ENCODE data around the gene ZNF778. TPM values are rescaled to one million over a fixed set of nuclear protein-coding genes. Genes with fewer than 3 reads are reported as not detected.
A peak's percentile ranks its signal among the peaks of the same experiment; 100 is the strongest.
"Not testable (repeated sequence)": the region's sequence is repeated elsewhere in the genome, so short reads cannot be mapped to it uniquely, and the experiment has no call there.

ZNF778 gene
- total RNA-seq, 2 donors from 2014 or later: 5.5 to 8.7 TPM

DNA sequence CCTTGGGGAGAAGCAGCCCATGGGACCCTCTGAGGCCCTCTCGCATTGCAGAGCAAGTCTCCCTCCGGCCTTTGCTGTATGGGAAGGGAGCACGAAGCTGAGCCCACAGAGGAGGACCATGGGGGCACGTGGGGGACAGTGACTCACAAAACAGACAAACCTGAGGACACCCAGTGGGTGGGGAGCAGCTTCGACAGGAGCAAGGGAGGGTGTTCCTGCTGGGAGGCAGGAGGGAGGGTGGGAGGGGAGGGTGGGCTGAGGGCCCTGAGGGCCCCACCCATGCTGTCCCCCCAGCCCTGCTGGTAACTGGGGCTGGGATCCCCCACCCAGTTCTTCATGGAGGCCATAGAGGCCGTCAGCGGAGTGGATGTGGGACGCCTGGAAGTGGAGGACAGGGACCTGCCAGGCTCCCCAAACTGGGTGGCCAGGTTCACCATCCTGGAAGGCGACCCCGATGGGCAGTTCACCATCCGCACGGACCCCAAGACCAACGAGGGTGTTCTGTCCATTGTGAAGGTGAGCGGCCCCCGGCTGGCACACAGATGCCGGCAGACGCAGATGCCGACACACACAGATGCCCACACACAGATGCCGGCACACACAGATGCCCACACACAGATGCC is 29.6 kb upstream of the ZNF778 start:
- Mint-ChIP-seq H3K36me3 (ENCODE audit: low read depth) (no peaks in the 10 kb centered on the region), H3K27ac (no peak overlapping the region), H3K9me3 (no peaks in the 10 kb centered on the region), H3K4me3 (no peak overlapping the region), H3K4me1 (no peaks in the 10 kb centered on the region), H3K27me3 (no peaks in the 10 kb centered on the region)
- ATAC-seq (replicated peaks): peak; percentile 41

DNA sequence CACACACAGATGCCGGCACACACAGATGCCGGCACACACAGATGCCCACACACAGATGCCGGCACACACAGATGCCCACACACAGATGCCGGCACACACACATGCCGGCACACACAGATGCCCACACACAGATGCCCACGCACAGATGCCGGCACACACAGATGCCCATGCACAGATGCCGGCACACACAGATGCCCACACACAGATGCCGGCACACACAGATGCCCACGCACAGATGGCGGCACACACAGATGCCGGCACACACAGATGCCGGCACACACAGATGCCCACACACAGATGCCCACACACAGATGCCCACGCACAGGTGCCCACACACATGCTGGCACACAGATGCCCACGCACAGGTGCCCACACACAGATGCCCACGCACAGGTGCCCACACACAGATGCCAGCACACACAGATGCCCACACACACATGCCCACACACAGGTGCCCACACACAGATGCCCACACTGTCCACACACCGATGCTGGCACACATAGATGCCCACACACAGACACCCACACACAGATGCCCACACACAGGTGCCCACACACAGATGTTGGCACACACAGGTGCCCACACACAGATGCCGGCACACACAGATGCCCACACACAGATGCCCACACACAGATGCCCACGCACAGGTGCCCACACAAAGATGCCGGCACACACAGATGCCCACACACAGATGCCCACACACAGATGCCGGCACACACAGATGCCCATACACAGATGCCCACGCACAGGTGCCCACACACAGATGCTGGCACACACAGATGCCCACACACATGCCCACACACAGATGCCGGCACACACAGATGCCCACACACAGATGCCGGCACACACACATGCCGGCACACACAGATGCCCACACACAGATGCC is 28.8 kb upstream of the ZNF778 start:
- not testable (repeated sequence) for H3K27me3 Mint-ChIP-seq; H3K36me3 Mint-ChIP-seq (ENCODE audit: low read depth); H3K4me1 Mint-ChIP-seq; ATAC-seq (replicated peaks); H3K4me3 Mint-ChIP-seq; H3K9me3 Mint-ChIP-seq; H3K27ac Mint-ChIP-seq

DNA sequence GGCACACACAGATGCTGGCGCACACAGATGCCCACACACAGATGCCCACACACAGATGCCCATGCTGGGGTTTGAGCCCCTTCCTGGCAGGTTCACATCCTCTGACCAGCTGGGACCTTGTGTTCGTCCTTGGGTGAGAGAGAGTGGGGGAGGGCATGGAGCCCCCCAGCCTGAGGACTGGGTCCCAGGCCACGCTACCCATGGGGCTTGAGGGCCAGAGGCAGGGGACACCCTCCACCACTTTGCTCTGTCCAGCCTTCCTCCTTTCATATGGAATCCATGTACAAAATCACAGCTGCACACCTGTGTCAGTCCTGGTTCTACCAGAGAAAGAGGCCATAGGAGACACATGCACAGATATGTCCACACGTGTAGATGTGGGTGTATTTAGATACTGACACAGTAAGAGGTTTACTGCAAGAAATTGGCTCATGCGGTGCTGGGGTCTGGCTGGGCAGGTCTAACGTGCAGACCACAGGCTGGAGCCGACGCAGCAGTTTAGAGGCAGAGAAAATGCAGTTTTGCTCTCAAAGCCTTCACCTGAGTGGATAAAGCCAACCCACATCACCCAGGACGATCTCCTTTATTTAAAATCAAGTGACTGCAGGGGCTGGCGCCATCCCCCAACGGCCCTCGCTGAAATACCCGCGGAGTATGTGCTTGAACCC is 28.0 kb upstream of the ZNF778 start:
- Mint-ChIP-seq H3K36me3 (ENCODE audit: low read depth) (no peaks in the 10 kb centered on the region), H3K9me3 (no peaks in the 10 kb centered on the region), H3K4me1 (no peaks in the 10 kb centered on the region), H3K27ac (no peak overlapping the region), H3K27me3 (no peaks in the 10 kb centered on the region), H3K4me3 (no peak overlapping the region)
- ATAC-seq (replicated peaks): no peak

DNA sequence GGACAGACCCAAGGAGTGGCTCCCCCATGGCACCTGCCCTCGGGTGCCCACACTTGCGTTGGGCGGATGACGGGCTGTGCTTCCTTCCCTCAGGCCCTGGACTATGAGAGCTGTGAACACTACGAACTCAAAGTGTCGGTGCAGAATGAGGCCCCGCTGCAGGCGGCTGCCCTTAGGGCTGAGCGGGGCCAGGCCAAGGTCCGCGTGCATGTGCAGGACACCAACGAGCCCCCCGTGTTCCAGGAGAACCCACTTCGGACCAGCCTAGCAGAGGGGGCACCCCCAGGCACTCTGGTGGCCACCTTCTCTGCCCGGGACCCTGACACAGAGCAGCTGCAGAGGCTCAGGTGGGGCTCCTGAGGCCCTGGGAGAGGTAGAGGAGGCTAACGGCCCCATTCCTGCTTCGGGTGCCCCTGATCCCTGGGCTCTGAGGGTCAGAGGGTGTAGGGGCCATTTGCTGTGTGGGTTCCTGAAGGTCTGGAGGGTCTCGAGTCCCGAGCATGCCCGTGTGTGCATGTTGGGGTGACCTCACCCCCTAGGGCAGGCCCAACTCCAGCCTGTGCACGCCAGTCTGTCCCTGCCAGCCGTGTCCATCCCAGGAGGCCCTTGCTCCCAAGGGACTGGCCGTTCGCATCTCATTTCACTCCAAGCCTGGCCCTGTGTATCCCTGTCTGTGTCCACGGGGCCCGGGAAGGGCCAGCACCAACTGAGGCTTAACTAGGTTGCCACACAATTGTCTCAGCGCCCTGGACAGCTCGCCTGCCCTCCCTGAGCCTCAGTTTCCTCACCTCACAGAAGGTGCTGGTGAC is 27.1 kb upstream of the ZNF778 start:
- H3K9me3 Mint-ChIP-seq: no peaks in the 10 kb centered on the region
- ATAC-seq (replicated peaks): no peak
- H3K27ac Mint-ChIP-seq: no peak overlapping the region
- H3K4me1 Mint-ChIP-seq: no peaks in the 10 kb centered on the region
- no peaks in the 10 kb centered on the region for H3K36me3 Mint-ChIP-seq (ENCODE audit: low read depth)
- no peak overlapping the region for H3K4me3 Mint-ChIP-seq
- no peaks in the 10 kb centered on the region for H3K27me3 Mint-ChIP-seq

DNA sequence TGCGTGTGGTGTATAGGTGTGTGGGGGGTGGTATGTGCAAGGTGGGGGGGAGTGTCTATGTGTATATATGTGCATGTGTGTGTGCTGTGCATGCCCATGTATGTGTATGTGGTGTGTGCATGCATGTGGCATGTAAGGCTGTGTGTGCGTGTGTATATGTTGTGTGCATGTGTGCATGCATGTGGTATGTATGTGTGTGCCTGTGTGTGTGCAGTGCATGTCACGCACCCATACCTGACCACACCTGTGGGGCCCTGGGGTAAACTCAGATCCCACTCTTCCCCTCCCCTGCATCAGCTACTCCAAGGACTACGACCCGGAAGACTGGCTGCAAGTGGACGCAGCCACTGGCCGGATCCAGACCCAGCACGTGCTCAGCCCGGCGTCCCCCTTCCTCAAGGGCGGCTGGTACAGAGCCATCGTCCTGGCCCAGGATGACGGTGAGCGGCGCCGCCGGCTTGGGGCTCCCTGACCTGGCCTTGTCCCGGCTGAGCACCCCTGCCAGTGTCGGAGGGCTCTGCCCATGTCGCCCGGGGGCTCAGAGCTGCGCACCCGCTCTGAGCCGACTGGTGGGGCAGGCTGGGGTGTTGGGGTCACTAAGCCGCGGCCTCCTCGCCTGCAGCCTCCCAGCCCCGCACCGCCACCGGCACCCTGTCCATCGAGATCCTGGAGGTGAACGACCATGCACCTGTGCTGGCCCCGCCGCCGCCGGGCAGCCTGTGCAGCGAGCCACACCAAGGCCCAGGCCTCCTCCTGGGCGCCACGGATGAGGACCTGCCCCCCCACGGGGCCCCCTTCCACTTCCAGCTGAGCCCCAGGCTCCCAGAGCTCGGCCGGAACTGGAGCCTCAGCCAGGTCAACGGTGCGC is 26.2 kb upstream of the ZNF778 start:
- Mint-ChIP-seq H3K9me3 (no peaks in the 10 kb centered on the region), H3K27me3 (no peaks in the 10 kb centered on the region), H3K4me1 (no peaks in the 10 kb centered on the region), H3K36me3 (ENCODE audit: low read depth) (no peaks in the 10 kb centered on the region), H3K4me3 (no peak overlapping the region), H3K27ac (no peak overlapping the region)
- no peak for ATAC-seq (replicated peaks)

DNA sequence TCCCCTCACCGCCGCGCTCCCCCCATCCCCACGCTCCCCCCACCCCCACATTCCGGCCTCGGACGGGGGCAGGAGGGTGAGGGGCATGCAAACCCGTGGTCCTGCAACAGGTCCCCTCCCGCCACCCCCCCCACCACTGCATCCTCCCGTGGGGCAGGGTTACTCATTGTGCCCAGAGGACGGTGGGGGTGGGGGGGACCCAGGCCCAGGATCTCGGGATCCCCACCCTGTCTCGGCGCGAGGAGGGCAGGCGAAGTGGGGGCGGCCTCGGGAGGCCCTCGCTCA is 25.7 kb upstream of the ZNF778 start:
- no peaks in the 10 kb centered on the region for H3K27me3 Mint-ChIP-seq
- no peak for ATAC-seq (replicated peaks)
- no peaks in the 10 kb centered on the region for H3K4me1 Mint-ChIP-seq
- H3K9me3 Mint-ChIP-seq: no peaks in the 10 kb centered on the region
- no peak overlapping the region for H3K27ac Mint-ChIP-seq
- no peak overlapping the region for H3K4me3 Mint-ChIP-seq
- no peaks in the 10 kb centered on the region for H3K36me3 Mint-ChIP-seq (ENCODE audit: low read depth)

DNA sequence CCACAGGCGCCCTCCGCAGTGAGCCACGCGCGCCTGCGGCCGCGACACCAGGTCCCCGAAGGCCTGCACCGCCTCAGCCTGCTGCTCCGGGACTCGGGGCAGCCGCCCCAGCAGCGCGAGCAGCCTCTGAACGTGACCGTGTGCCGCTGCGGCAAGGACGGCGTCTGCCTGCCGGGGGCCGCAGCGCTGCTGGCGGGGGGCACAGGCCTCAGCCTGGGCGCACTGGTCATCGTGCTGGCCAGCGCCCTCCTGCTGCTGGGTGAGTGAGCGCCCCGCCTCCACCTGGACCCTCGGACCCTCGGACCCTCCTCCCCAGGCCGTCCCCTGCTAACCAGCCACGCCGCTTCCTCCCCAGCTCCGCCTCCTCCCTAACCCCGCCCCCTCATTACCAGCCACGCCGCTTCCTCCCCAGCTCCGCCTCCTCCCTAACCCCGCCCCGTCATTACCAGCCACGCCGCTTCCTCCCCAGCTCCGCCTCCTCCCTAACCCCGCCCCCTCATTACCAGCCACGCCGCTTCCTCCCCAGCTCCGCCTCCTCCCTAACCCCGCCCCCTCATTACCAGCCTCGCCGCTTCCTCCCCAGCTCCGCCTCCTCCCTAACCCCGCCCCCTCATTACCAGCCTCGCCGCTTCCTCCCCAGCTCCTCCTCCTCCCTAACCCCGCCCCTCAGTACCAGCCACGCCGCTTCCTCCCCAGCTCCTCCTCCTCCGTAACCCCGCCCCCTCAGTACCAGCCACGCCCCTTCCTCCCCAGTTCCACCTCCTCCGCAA is 25.1 kb upstream of the ZNF778 start:
- not testable (repeated sequence) for H3K27ac Mint-ChIP-seq, H3K4me3 Mint-ChIP-seq, H3K9me3 Mint-ChIP-seq

DNA sequence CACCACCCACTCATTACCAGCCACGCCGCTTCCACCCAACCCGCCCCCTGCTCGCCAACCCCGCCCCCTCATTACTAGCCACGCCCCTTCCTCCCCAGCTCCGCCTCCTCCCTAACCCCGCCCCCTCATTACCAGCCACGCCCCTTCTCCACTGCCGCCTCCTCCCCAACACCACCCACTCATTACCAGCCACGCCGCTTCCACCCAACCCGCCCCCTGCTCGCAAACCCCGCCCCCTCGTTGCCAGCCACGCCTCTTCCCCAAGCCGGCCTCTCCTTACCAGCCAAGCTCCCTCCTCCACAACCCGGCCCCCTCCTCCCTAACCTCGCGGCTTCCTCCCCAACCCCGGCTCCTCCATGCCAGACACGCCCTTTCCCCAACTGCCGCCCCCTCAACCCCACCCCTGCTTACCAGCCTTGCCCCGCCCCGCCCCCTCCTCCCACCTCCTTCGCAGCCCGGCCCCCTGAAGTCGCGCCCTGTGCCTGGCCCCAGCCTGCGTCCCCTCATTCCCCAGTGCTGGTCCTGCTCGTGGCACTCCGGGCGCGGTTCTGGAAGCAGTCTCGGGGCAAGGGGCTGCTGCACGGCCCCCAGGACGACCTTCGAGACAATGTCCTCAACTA is 24.4 kb upstream of the ZNF778 start:
- Mint-ChIP-seq H3K36me3 (ENCODE audit: low read depth) (no peaks in the 10 kb centered on the region), H3K9me3 (no peaks in the 10 kb centered on the region), H3K27me3 (no peaks in the 10 kb centered on the region), H3K27ac (no peak overlapping the region), H3K4me1 (no peaks in the 10 kb centered on the region), H3K4me3 (no peak overlapping the region)
- peak; percentile 55 for ATAC-seq (replicated peaks)

More for the DNA sequence above, 25.1 kb upstream of the ZNF778 start:
- peak; percentile 32 for ATAC-seq (replicated peaks)
- H3K4me1 Mint-ChIP-seq; H3K36me3 Mint-ChIP-seq (ENCODE audit: low read depth); H3K27me3 Mint-ChIP-seq: not testable (repeated sequence)

DNA sequence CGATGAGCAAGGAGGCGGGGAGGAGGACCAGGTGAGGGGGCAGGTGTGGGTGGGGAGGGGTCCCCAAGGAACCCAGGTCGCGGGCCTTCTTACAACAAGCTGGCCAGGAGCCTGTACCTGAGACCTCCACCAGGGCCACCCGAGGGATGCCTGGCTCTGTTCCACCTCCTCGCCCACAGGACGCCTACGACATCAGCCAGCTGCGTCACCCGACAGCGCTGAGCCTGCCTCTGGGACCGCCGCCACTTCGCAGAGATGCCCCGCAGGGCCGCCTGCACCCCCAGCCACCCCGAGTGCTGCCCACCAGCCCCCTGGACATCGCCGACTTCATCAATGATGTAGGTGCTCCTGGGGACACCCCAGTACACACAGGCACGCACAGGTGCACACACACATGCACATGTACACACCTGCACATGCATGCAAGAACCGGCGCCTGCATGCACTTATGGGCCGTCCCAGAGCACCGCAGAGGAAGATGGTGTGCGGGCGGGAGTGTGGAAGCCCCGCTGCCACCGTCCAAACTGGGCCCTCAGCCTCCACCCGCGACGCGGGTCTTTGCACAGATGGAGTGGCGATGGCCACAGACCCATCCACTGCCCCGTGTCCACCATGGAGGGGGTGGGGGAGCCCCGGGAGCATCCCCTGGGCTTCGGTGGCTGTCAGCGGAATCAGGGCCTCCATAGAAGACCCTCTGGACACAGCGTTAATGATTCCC is 23.8 kb upstream of the ZNF778 start:
- Mint-ChIP-seq H3K36me3 (ENCODE audit: low read depth) (no peaks in the 10 kb centered on the region), H3K4me1 (no peaks in the 10 kb centered on the region), H3K27me3 (no peaks in the 10 kb centered on the region), H3K27ac (no peak overlapping the region), H3K4me3 (no peak overlapping the region), H3K9me3 (no peaks in the 10 kb centered on the region)
- ATAC-seq (replicated peaks): no peak

DNA sequence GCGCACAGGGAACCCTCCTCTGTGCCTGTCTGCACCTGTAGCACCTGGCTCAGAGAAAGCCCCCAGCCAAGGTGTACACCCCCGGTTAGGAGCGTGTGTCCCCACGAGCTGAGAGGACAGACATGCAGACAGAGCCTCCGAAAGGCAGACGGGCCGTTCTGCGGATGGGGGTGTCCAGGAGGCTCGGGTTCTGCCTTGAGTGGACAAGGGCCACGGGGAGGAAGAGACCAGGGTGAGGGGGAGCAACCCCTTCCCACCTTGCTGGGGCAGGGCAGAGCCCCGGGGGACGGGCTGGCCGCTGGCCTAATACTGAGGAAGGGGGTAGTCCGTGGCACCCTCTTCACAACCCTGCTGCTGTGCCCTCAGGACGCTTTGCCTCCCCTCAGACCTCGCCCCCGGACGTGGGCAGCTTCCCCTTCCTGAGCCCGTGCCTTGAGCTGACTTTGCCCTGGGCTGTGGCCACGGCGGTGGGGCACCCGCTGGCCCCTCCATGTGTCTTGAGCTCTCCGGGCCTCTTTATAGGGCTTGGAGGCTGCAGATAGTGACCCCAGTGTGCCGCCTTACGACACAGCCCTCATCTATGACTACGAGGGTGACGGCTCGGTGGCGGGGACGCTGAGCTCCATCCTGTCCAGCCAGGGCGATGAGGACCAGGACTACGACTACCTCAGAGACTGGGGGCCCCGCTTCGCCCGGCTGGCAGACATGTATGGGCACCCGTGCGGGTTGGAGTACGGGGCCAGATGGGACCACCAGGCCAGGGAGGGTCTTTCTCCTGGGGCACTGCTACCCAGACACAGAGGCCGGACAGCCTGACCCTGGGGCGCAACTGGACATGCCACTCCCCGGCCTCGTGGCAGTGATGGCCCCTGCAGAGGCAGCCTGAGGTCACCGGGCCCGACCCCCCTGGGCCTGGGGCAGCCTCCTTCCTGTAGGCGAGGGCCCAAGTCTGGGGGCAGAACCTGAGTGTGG is 22.9 kb upstream of the ZNF778 start:
- Mint-ChIP-seq H3K36me3 (ENCODE audit: low read depth) (no peaks in the 10 kb centered on the region), H3K27ac (no peak overlapping the region), H3K27me3 (no peaks in the 10 kb centered on the region), H3K9me3 (no peaks in the 10 kb centered on the region), H3K4me1 (no peaks in the 10 kb centered on the region), H3K4me3 (no peak overlapping the region)
- ATAC-seq (replicated peaks): no peak

DNA sequence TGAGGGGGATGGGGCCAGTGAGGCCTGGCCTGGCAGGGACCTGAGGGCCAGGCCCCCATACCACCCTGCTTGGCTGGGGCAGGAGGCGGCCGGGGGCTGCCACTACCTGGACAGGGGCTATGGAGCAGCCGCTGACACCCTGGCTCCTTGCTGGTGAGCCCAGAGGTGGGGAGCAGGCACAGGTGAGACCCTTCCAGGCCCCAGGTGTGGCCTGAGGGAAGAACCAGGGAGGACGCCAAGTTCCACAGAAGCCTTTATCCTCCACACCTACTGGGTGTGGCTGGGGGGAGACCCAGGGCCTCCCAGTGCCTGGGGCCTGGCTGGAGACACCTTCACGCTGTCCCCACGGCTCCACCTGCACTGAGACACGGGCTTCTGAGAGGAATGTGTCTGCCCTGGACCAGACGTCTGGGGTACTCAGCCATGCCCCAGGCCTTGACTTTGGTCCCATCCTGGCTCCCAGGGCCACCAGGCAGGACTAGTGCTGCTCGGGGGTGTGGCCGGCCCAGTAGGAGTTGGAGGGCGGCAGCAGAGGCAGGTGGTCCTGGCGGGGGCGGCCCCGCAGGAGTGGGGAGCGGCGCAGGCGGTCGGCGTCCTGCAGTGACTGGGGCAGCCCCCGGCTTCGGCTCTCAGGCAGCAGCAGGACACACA is 21.9 kb upstream of the ZNF778 start:
- no peaks in the 10 kb centered on the region for H3K4me1 Mint-ChIP-seq
- H3K27ac Mint-ChIP-seq: no peak overlapping the region
- no peak for ATAC-seq (replicated peaks)
- no peak overlapping the region for H3K4me3 Mint-ChIP-seq
- no peaks in the 10 kb centered on the region for H3K36me3 Mint-ChIP-seq (ENCODE audit: low read depth)
- H3K9me3 Mint-ChIP-seq: no peaks in the 10 kb centered on the region
- H3K27me3 Mint-ChIP-seq: no peaks in the 10 kb centered on the region
